Mesangial cell (primary cell): ENCODE results near the gene MAMLD1. TPM values are rescaled to one million over a fixed set of nuclear protein-coding genes. Genes with fewer than 3 reads are reported as not detected.

ENCODE experiments used
- total RNA-seq: library from RNA; depleted of rRNA; stranded (reverse); fragments of >200 nt; gene quantifications from 2 replicates; pipeline ENCODE4 v1.2.3, GENCODE V29; 2015

Gene MAMLD1
- total RNA-seq: 2.9 and 3.3 TPM in 2 replicates

GRCh38 chrX:150362599-150363481 lies at the start of gene MAMLD1:
TSS of gene MAMLD1 (plus strand) at chrX:150363317. CDS start at chrX:150445517, 82,200 bp downstream.

Other genes with a start within 250 kb of the MAMLD1 start
- 2.6 and 3.0 TPM in 2 replicates for gene MTM1, start 205.3 kb downstream of the MAMLD1 start, total RNA-seq